HTERT RPE-1 (cell line): ENCODE measurements around the gene ESR2.
"Not testable (repeated sequence)": the region's sequence is repeated elsewhere in the genome, so short reads cannot be mapped to it uniquely, and the experiment has no call there.

Source experiments
- in situ Hi-C: fragments of 300-500 bp; cut with MboI; formaldehyde crosslinking; loops from 4 replicates; pipeline ENCODE4 v1.14.3; 2020; ENCODE audit warnings: low sequenced_read_pairs

ESR2 gene

GRCh38 chr14:64158608-64159007 lies 135.6 kb downstream of the ESR2 start:
- in situ Hi-C loops, result no loop called here

DNA sequence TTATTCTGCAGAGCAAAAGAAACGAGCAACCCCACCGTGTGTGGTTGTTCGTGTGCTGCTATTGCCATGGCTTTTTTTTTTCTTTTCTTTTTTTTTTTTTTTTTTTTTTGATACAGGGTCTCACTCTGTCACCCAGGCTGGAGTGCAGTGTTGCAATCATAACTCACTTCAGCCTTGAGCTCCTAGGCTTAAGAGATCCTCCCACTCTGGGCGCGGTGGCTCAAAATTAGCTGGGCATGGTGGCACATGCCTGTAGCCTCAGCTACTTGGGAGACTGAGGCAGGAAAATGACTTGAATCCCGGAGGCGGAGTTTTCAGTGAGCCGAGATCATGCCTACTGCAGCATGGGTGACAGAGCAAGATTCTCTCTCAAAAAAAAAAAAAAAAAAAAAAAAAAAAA lies 144.2 kb downstream of the ESR2 start:
- in situ Hi-C loops, result no loop called here

DNA sequence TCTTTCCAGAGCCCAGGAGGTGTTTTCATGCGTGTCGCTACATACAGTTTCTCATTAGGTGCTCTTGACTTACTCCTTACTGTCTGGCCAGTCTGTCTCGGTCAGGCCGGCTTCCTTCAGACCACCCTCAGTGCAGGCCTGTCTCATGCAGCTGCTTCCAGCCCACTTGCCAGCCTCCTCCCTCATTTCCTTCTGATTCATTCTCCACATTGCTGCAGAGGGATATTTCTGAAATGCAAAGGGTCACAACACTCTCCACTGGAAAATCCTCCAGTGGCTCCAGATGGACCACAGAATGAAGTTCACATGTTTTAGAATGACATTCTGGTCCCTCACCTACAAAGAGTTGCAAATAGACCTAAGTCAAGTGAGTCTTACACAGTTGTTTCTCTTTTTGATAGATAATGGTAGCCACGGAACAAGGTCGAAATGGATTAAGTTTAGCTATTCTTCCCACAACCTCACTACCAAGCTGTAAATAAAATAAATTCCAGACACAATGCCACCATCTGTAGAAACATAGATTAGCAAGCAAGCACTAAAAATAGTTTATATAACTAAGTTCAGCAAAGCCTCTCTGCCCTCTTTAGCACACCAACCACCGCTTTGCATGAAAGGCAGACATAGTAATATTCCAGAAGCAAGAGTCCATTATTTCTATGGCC lies 146.9 kb downstream of the ESR2 start:
- in situ Hi-C loops, result no loop called here

- in situ Hi-C loops, result no loop called here
These were observed 156.4 kb downstream of the ESR2 start for GRCh38 chr14:64137657-64138290.

GRCh38 chr14:64126548-64126947 lies 167.6 kb downstream of the ESR2 start:
- in situ Hi-C loops, result no loop called here

- in situ Hi-C loops, result no loop called here
These were observed 168.9 kb downstream of the ESR2 start for GRCh38 chr14:64125270-64125669.

DNA sequence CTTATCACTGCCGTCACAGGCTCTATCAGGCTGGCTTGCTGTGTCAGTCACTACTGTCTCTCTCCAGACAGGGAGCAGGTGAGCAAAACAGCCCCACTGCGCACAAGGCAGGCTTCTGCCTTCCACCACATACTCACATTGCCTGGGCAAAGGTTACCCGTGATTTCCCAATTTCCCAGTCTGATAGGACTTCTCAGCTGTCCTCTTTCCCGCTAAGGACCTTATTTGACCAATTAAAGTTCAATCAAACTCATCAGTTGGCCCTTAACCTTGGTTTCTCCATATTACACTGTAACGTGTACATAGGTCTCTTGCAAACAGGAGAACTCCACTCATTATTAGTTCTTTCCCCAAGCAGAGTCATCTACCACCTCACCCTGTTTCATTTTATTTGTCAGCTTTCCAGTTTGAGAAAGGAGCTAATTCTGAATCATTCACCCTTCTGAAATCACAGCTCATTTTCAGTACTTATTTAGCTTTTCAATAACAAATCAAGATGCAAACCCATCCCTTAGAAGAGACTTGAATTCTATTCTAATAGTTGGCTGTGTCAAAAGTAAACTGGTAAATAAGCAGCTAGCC lies 170.8 kb downstream of the ESR2 start:
- in situ Hi-C loops, result no loop called here

- in situ Hi-C loops, result no loop called here
These were observed 174.2 kb downstream of the ESR2 start for GRCh38 chr14:64119980-64120379.

DNA sequence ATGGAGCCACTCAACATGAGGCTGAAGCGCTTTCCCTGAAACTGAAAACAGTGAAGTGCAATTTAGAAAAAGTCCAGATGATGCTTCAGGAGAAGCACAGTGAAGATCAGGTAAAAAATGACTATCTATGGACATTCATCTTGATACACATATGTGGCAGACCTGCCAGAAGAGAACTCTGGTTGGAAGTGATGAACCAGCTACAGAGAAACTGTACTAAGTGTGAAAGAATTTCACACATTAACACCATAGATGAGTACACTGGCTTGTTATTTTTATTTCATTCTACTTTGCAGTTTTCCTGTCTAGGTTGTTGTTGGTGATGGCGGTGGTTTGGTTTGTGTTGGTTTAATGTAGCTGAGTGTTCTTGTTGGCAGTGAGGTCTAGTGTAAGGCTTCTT lies 174.7 kb downstream of the ESR2 start:
- in situ Hi-C loops, result no loop called here

GRCh38 chr14:64118892-64119291 lies 175.3 kb downstream of the ESR2 start:
- in situ Hi-C loops, result no loop called here

GRCh38 chr14:64118403-64118742 lies 175.8 kb downstream of the ESR2 start:
- in situ Hi-C loops, result not testable (repeated sequence)

- in situ Hi-C loops, result no loop called here
These were observed 176.3 kb downstream of the ESR2 start for GRCh38 chr14:64117671-64118402.

DNA sequence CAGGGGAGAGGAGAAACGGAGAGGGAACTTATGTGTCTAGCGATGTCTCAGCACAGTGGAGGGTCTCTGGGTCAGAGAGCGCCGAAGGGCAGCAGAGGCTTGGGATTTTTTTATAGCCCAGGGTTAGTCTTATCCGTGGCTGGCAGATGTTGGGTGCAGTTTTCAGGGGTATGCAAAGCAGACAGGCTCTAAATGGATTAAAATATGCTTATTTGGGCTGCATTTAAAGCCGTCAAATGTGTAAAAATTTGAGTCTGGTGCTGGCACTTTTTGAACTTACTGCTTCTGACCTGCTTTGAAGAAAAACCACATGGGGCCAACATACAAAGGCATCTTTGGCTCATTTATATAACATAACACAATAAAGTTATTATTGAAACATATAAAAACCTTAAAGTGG lies 178.8 kb downstream of the ESR2 start:
- in situ Hi-C loops, result no loop called here

DNA sequence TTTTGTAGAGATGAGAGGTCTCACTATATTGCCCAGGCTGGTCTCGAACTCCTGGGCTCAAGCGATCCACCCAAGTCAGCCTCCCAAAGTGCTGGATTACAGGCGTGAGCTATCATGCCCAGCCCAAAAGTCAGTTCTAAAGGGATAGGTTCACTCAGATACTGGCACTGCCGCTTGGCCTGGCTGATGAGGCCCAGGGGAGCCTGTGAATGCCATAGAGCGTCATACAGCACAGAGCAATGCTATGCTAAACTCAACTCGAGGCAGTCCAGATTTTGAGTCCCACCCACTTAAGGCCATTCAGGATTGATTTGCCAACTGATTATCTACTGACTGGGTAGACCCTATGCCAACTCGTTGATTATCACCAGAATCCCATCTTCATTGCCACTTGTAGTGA lies 179.4 kb downstream of the ESR2 start:
- in situ Hi-C loops, result no loop called here

- in situ Hi-C loops, result no loop called here
These were observed 180.0 kb downstream of the ESR2 start for GRCh38 chr14:64114166-64114565.

- in situ Hi-C loops, result no loop called here
These were observed 181.1 kb downstream of the ESR2 start for GRCh38 chr14:64112867-64113678.

DNA sequence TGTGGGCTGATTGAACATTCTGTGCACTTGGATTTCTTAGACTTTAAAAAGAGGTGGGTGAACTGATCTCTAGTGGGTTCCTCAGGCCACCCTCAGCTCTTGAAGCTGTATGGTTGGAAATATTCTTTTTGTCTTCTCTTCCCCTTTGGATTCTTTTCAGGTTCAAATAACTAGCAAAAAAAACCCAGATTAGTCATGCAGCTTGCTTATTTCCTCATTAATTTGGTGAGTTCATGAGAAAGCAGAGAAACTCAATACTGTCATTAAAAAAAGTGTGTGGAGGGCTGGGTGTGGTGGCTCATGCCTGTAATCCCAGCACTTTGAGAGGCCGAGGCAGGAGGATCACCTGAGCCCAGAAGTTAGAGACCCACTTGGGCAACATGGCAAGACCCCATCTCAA lies 183.4 kb downstream of the ESR2 start:
- in situ Hi-C loops, result no loop called here

DNA sequence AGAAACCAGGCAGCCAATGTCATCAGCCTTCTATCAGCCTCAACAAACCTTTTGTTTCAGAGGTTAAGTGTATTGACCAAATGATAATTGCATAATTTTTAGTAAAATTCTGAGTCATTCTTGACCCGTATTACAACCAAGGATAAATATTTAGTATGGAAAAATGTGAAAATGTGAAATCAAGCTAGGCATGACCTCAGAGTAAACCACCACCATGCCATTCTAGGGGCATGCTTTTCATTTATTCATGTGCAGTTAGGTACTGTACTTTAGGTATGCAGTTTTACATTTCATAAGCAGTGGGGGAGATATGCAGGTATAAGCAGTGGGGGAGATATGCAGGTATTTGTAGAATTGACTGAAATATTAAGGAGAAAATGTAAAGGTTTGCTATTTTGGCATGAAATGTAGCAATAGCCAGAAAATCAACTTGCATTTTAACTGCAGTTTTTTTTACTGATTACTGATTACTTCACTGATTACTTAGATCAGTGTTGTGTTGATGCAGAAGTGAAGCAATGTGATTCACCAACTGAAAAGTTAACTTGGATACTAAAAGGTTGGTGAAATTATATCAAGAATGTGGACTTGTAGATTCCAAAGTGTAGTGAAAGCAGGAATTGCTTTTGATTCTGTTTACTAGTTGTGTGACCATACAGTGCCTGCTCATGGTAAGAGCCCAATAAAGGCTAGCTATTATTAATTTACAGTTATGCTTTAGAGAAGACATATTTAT lies 184.2 kb downstream of the ESR2 start:
- in situ Hi-C loops, result no loop called here

DNA sequence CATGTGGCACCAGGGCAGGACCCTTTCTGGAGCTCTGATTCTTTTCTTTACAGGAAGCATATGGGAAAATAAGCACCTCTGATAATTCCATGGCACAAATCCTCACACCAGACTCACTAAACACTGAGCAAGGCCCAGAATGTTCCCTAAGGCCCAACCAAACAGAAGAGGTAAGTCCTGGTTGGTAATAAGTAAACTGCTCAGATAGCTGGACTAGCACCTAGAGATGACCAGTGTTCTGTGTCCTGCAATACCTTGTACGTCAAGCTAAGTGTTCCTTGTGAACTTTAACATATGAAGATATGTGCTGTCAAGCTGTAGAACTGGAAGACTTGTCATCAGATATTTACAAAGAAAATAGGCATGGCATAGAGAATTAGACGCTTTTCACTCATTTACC lies 186.7 kb downstream of the ESR2 start:
- in situ Hi-C loops, result no loop called here

DNA sequence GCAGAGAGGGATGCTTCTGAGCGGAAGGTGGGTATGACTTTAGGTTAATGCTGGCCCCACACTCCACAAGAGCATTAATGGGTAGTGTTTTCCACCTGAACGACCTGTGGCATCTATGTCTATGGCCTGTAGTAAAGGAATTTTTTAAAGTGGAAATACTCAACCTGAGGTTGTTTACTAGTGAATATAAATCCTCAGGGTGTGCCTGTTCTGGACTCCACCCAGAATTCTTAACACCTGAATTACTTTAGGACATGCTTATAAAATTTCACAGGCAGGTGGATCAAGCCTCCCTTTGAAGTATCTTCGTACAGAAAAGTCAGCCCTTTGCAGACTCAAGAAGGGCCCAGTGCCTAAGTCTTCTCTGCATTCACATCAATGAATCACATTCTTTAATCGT lies 196.1 kb downstream of the ESR2 start:
- in situ Hi-C loops, result no loop called here
